ENCODE results near the gene ABCB9. TPM values are rescaled to one million over a fixed set of nuclear protein-coding genes. Genes with fewer than 3 reads are reported as not detected.

The ABCB9 gene
- total RNA-seq, 1 experiment from 2014 or later: 14.7 TPM

- BruUV-seq (replicated peaks): no TSS peak
- POLR2A ChIA-PET: no interaction called here
- no peak for ATAC-seq
Measured at GRCh38 chr12:122928404-122929147, 37.7 kb downstream of the ABCB9 start.

More at GRCh38 chr12:122928404-122929147, 37.7 kb downstream of the ABCB9 start:
- Histone ChIP-seq H3K9me2 (ENCODE audit: insufficient read depth) (no peaks in the 10 kb centered on the region), H3K4me1 (ENCODE audit: control insufficient read depth in 1 of 2, insufficient read depth in 2 of 2, low read length in 2 of 2) (peaks cover 20 to 34% of the 10 kb centered on the region in 2 experiments), H2AFZ (ENCODE audit: low read depth, low read length, poor library complexity, severe bottlenecking) (no peak overlapping the region), H3K4me3 (replicated peaks in 1 of 2; ENCODE audit: low read depth in 1 of 2, low read length in 2 of 2) (no peak overlapping the region), H3K79me2 (ENCODE audit: insufficient read depth, low read length) (no peaks in the 10 kb centered on the region), H3K9me3 (ENCODE audit: control insufficient read depth in 1 of 2, insufficient read depth in 1 of 2, low read depth in 1 of 2, low read length in 2 of 2) (no peaks in the 10 kb centered on the region), H4K20me1 (ENCODE audit: insufficient read depth) (no peaks in the 10 kb centered on the region), H3K27me3 (ENCODE audit: insufficient read depth, low read length) (no peaks in the 10 kb centered on the region), H3K9ac (ENCODE audit: low read length) (no peak overlapping the region), H3K27ac (ENCODE audit: low read depth, low read length) (no peak overlapping the region), H3K4me2 (ENCODE audit: low read length) (no peak overlapping the region), H3K36me3 (ENCODE audit: control insufficient read depth in 1 of 2, insufficient read depth in 2 of 2, low read length in 2 of 2) (no peaks in the 10 kb centered on the region)
- CTCF ChIA-PET: no interaction called here
- intact Hi-C loops (cut with micrococcal nuclease): no loop called here
- TF ChIP-seq ATF3 (IDR thresholded peaks at IDR 0.05) (no peak), ZNF274 (IDR thresholded peaks at IDR 0.05; ENCODE audit: low read depth, low read length) (no peak), FOSL1 (IDR thresholded peaks at IDR 0.05; ENCODE audit: low read depth) (no peak), REST (IDR thresholded peaks at IDR 0.05; ENCODE audit: low read depth) (no peak), YY1 (IDR thresholded peaks at IDR 0.05; ENCODE audit: extremely low read depth, insufficient replicate concordance, low read depth, low read length) (no peak), SRF (IDR thresholded peaks at IDR 0.05; ENCODE audit: low read depth) (no peak), CEBPB (IDR thresholded peaks at IDR 0.05; ENCODE audit: low read depth) (no peak), JUND (IDR thresholded peaks at IDR 0.05) (no peak), MAX (IDR thresholded peaks at IDR 0.05) (no peak)
- DNase-seq (ENCODE audit: low read depth, low spot score): no peak
- RAD21 ChIA-PET (ENCODE audit: low non-redundant PET in 1 of 2, low total read pairs in 2 of 2, uncharacterized antibody in 2 of 2, unreplicated experiment in 2 of 2): interaction anchor here in 1 of 2 experiments (0.7 kb wide), 1 partner anchor 271 kb away, joined by 3 read pairs; no protein-coding TSS in a partner anchor

Data from HCT116 (cell line).